Measurements from ENCODE around the gene RAVER2. TPM values are rescaled to one million over a fixed set of nuclear protein-coding genes. Genes with fewer than 3 reads are reported as not detected.

RAVER2 gene
- total RNA-seq, 1 experiment from 2014 or later: 13.3 TPM

- DNase-seq: no peak
- Histone ChIP-seq H4K5ac (ENCODE audit: insufficient read length, low read depth, low read length) (no peak overlapping the region), H3K79me1 (ENCODE audit: insufficient read depth, low read depth, low read length, poor library complexity, severe bottlenecking) (no peaks in the 10 kb centered on the region), H3T11ph (ENCODE audit: low read length) (no peak overlapping the region), H4K8ac (replicated peaks; ENCODE audit: insufficient read length, low read depth, low read length) (no peak overlapping the region), H2BK15ac (ENCODE audit: low read depth, low read length) (no peak overlapping the region), H3K18ac (ENCODE audit: insufficient read length, low read depth, low read length) (no peak overlapping the region), H3K9ac (ENCODE audit: extremely low read depth, insufficient read length, low read length) (no peak overlapping the region), H3K4ac (ENCODE audit: low read depth, low read length) (no peak overlapping the region), H4K91ac (ENCODE audit: insufficient read length, low read depth, low read length) (no peak overlapping the region), H3K56ac (ENCODE audit: insufficient read length, low read depth, low read length) (no peak overlapping the region), H2BK20ac (ENCODE audit: low read depth, low read length, poor library complexity, severe bottlenecking) (no peak overlapping the region), H3K23ac (ENCODE audit: insufficient read length, low read depth, low read length) (no peak overlapping the region), H3K4me2 (ENCODE audit: insufficient read depth, insufficient read length, low read length) (no peak overlapping the region), H3K14ac (ENCODE audit: insufficient read depth, low read length) (no peak overlapping the region), H3K27me3 (ENCODE audit: insufficient read depth, low read length) (no peaks in the 10 kb centered on the region), H3K4me1 (ENCODE audit: insufficient read depth, low read length) (no peaks in the 10 kb centered on the region), H2BK120ac (ENCODE audit: low read depth, low read length, poor library complexity, severe bottlenecking) (no peak overlapping the region), H2AK5ac (ENCODE audit: insufficient read length, low read length) (no peak overlapping the region), H3K23me2 (ENCODE audit: insufficient read length, low read depth, low read length, poor library complexity, severe bottlenecking) (no peaks in the 10 kb centered on the region), H3K27ac (ENCODE audit: insufficient read length, low read depth, low read length) (no peak overlapping the region), H4K20me1 (ENCODE audit: control insufficient read depth, insufficient read depth, insufficient read length) (no peaks in the 10 kb centered on the region), H3K9me3 (ENCODE audit: control insufficient read depth, low read depth, low read length) (no peaks in the 10 kb centered on the region), H2BK5ac (ENCODE audit: insufficient read length, low read length) (no peak overlapping the region), H3K79me2 (ENCODE audit: insufficient read depth, low read length) (no peaks in the 10 kb centered on the region), H2BK12ac (ENCODE audit: insufficient read length, low read depth, low read length) (no peak overlapping the region), H2AFZ (ENCODE audit: low read length) (no peak overlapping the region)
- no peak for TF ChIP-seq CTCF (conservative IDR thresholded peaks at IDR 0.05)
- H3K27me3 Mint-ChIP-seq (ENCODE audit: low read depth): no peaks in the 10 kb centered on the region
- H3K27ac Mint-ChIP-seq: peak overlapping the region in 1 of 3 experiments; percentile 6; a peak in 1 of 7 replicates
- H3K36me3 Mint-ChIP-seq (ENCODE audit: insufficient read depth in 1 of 3, low read depth in 3 of 3): peaks cover 5 to 11% (median 6%) of the 10 kb centered on the region in 3 experiments; a peak in 5 of 7 replicates
- WGBS (ENCODE audit: extremely low coverage, insufficient read length, low lambda C conversion rate): no CpG with 5 or more reads among the region's 9 CpGs
- H3K4me1 Mint-ChIP-seq: peaks cover 14 to 17% of the 10 kb centered on the region in 2 experiments
- H3K9me3 Mint-ChIP-seq: no peaks in the 10 kb centered on the region
- no peak overlapping the region for H3K4me3 Mint-ChIP-seq
Observed at GRCh38 chr1:64873576-64873975, 128.7 kb downstream of the RAVER2 start.

Data from H9 (cell line).